ENCODE data around the gene RHEX.

- TF ChIP-seq CTCF (IDR thresholded peaks at IDR 0.05) (no peak), POLR2A (IDR thresholded peaks at IDR 0.05) (no peak)
Measured at GRCh38 chr1:206109718-206110117, 56.7 kb downstream of the RHEX start.

Measured in lower leg skin (tissue), 3 donors.